HTERT RPE-1 (cell line): Measurements from ENCODE around the gene CACNA1F.

Source experiments
- in situ Hi-C: fragments of 300-500 bp; cut with MboI; formaldehyde crosslinking; loops from 4 replicates; pipeline ENCODE4 v1.14.3; 2020; ENCODE audit warnings: low sequenced_read_pairs

Gene CACNA1F

GRCh38 chrX:49199906-49200771, 33.0 kb downstream of the CACNA1F start, which contains the start of gene SYP:
SYP (minus strand) TSS chrX:49200193; CDS start chrX:49200186, 7 bp downstream.
- in situ Hi-C loops = no loop called here

- in situ Hi-C loops = no loop called here
These were observed 33.9 kb downstream of the CACNA1F start for GRCh38 chrX:49199315-49199595.

- in situ Hi-C loops = no loop called here
These were observed 34.4 kb downstream of the CACNA1F start for GRCh38 chrX:49198540-49199314.

- in situ Hi-C loops = no loop called here
These were observed 35.5 kb downstream of the CACNA1F start for GRCh38 chrX:49197543-49198087.

GRCh38 chrX:49193542-49193964, 39.6 kb downstream of the CACNA1F start:
- in situ Hi-C loops = no loop called here

GRCh38 chrX:49192722-49193328, 40.3 kb downstream of the CACNA1F start:
- in situ Hi-C loops = no loop called here

GRCh38 chrX:49191574-49192011, 41.5 kb downstream of the CACNA1F start:
- in situ Hi-C loops = no loop called here

- in situ Hi-C loops = no loop called here
These were observed 42.1 kb downstream of the CACNA1F start for GRCh38 chrX:49190821-49191573.

- in situ Hi-C loops = no loop called here
These were observed 43.5 kb downstream of the CACNA1F start for GRCh38 chrX:49189606-49190005.

- in situ Hi-C loops = no loop called here
These were observed 44.6 kb downstream of the CACNA1F start for GRCh38 chrX:49188468-49189076.

- in situ Hi-C loops = no loop called here
These were observed 45.6 kb downstream of the CACNA1F start for GRCh38 chrX:49187526-49187925.

GRCh38 chrX:49187028-49187394, 46.1 kb downstream of the CACNA1F start:
- in situ Hi-C loops = no loop called here

GRCh38 chrX:49186125-49187027, 46.8 kb downstream of the CACNA1F start, which contains the start of gene PRICKLE3:
PRICKLE3 (minus strand) TSS chrX:49186373; CDS start chrX:49186297, 76 bp downstream.
- in situ Hi-C loops = no loop called here

GRCh38 chrX:49184294-49185281, 48.6 kb downstream of the CACNA1F start:
- in situ Hi-C loops = no loop called here

- in situ Hi-C loops = no loop called here
These were observed 49.3 kb downstream of the CACNA1F start for GRCh38 chrX:49183701-49184281.

GRCh38 chrX:49179358-49179757, 53.8 kb downstream of the CACNA1F start:
- in situ Hi-C loops = no loop called here

- in situ Hi-C loops = no loop called here
These were observed 54.6 kb downstream of the CACNA1F start for GRCh38 chrX:49178537-49178936.
